Activated T-helper 1 cell treated with anti-CD3 and anti-CD28 coated beads, Interleukin-2, amount 50 U/mL, for 16 hours (primary cell): ENCODE data around the gene SNPH.

Experiments
- DNase-seq, 2 donors: peaks; one replicate each; pipeline ENCODE4 v3.0.0-alpha.2; 2020; ENCODE audit warnings: low read depth in 1 of 2, low spot score in 1 of 2

The SNPH gene

DNA sequence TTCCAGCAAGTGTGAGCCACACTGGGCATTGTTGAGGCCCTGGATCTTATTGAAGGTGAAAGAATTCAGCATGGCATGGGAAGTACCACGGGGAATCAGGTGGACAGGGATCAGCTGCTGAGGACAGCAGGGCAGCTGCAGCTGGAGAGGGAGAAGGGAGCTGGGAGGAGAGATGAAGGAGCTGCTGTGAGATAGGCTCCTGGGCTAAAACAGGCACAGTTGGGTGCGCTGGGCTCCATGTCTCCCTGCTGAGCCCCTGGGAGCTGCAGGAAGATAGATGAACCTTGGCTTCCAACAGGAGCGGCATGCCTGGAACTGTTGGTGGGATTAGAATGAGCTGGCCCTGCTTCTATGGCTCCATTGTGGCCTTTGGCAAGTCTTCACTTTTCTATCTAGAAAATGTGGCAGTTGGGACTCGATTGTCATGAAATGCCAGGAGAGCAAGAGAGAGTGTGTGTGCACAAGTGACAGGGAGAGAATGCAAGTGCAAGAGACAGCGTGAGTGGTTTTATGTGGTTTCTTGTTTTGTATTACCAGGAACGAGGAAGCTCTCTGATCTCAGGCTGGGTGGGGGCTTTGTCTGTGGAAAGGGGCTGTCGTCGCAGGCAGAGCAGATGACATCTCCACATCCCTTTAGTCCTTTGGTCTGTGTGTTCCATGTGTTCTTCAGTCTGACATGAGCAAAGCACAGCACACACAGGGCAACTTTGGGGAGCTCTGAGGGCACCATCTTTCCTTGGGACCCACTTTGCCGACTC is 20.4 kb downstream of the SNPH start:
- no peak for DNase-seq

- no peak for DNase-seq
Measured at GRCh38 chr20:1287306-1287705, 21.2 kb downstream of the SNPH start.

DNA sequence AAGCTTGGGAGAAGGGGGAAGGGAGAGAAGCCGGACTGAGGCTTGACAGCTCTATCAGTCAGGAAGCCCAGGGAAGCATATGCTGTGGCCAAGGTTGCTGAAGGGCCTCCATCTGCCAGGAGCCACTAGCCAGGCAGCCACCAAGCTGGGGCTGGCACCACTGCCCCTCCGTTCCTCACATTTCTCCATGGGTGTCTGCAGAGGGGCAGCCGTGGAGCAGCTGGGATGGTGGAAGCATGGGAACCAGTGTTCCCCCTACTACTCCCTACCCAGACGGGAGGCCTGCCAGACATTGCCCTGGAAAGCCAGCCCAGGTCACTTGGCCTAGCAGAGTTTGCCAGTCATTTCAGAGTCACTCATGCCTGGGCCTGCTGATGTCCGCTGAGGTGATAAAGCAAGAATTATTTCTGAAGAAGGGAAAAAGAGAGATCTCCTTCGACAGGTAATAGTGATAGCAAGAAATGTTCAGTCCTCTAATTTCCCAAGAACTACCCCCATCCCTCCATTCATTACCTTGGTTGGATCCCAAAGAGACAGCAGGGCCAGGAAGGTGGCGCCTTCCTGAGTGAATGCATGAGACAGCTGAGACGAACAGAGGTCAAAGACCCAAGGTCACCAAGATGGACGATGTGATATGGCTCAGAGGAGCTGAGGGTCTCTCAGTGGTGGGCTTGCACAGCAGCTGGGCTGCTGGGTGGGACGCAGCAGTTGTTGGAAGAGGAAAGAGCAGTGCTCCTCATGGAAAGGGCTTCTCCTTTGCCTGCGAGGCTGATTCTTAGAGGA is 21.9 kb downstream of the SNPH start:
- DNase-seq: no peak

DNA sequence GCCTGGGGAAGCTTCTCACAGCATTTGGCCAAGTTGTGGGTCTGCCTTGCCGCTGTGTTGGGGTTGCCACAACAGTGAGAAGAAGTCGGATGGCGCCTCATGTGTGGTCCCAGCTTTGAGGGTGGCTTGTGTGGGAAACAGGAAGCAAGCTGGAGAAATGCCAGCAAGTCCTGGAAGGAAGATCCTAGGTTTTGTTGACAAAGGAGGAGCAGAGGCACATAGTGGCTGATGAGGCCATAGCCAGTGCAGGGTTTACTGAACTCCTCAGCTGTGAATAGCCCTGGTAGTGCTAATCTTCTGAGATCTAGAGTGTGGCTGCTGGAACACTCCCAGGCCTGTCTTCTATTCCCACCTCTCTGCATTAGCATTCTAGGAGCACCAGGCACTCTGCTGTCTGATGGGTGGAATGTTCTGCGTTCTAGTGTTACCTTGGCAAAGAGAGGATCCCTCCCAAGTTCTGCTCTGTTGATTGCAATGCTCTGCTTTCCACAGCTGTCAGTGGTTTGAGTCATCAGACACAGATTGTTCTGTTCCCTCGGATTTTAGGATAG is 25.2 kb downstream of the SNPH start:
- no peak for DNase-seq

DNA sequence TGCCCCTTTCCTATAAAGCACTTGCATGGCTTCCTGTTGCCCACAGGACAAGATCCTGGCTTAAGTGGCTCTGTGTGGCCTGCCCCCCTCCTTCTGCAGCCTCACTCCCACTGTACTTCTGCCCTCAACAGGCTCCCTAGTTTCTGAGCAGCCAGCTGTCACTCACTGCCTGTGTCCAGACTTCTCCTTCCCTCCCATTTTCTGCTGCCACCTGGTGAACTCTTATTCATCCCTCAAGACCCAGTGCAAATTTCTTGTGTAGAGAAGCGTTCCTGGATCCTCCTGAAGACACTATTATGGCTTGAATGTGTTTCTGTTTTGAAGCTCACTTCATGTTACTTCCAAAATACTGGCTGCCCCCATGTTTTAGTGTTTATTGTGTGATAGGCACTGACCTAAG is 26.5 kb downstream of the SNPH start:
- DNase-seq: no peak

DNA sequence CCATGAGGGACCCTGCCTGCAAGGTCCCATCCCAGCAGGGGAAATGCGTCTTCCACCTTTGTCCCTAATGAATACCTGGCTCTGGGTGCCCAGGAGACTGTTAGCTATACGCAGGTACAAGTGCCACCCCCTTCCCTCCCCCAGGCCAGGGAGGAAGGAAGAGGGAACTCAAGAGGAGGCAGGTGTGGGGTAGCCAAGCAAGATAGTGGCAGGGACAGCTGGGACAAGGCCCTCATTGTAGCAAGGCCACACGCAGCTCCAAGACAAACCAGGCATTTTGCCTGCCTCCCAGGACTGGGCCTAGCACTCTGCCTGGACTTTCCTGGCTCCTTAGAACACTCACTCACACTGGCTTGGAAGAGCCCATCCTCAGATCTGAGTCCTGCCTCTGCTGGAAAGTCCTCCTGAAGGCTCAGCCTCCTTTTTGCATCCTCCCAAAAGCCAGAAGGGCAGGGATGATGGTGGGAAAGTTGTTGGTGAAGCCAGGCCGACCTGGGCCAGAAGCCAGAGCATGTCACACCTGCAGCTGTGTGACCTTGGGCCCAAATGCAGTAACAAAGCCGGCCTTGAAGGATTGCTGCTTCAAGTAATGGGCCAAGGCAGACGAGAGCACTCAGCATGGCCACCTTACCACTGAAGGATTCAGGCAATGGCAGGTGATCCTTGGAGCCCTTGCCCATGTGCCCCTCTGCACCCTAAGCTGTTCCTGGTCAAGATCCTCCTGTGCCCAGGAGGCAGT is 27.7 kb downstream of the SNPH start:
- DNase-seq: no peak

DNA sequence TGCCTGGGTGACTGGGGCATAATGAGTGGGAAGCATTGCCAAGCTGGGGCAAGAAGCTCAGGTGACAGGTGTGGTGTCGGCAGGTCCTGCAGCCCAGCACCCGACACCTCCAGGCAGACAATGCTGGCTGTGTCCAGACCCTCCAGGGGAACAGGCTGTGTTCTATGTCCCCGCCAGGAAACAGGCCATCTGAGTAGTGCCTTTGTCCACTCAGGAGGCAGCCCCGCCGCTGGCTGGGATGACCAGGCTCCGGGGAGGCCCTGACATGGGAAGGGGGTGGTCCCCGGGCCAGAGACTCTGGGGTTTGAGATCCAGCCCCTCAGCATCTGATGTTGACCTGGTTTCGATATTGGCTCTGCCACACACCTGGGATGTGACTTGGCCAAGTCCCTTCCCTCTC is 28.4 kb downstream of the SNPH start:
- DNase-seq: no peak

GRCh38 chr20:1295276-1295930 is 29.3 kb downstream of the SNPH start:
- DNase-seq: no peak

DNA sequence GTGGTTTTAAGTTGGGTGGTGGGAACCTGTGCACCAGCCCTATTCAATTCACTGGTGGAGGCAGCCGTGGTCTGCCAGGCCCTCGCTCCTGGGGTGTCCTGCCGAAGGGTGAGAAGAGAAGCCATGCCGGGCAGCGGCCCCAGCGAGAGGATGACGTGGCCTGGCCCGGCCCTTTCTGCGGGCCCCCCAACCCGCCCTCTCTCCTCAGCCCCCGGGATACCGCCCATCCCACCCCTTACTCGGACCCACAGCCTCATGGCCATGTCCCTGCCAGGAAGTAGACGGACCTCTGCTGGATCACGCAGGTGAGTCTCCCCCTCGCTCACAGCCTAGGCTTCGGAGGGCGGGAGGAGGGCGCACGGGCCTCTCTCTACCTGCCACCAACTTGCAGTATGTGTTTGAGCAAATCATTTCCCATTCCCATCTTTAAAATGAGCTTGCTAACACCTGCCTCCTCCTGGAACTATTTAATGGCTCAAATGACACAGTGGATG is 30.1 kb downstream of the SNPH start:
- no peak for DNase-seq

DNA sequence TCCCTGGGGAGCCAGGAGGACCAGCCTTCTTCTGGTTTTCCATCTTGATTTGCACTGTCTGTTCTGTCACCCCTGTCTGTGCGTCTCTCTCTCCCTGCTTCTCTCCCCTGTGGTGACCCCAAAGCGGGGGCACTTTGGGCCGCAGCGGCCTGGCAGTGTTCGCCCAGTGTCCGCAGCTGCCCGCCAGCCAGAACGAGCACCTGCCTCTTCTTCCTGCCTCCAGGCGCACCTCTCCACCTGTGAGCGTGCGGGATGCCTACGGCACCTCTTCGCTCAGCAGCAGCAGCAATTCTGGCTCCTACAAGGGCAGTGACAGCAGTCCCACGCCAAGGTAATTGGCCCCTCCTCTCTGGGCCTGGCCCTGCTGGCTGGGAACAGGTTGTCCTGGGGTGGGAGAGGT is 30.8 kb downstream of the SNPH start:
- DNase-seq: no peak

GRCh38 chr20:1297486-1297885 is 31.4 kb downstream of the SNPH start:
- DNase-seq: no peak

DNA sequence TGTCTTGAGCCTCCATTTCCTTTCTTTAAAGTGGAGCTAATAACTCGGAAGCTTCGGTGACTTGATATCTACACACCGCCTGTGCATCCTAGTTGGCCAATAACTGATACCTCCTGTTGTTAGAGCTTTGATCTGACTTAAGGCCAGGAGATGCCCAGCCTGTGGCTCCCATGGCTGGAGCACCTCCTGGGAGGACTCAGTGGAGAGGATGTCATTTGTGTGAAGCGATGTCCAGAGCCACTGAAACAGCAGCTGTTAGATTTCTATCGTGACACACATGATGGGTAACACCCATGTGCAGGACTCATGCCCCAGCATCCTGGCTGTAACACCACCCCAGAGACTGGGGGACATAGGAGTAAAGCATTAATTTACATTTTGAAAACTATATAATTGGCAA is 32.1 kb downstream of the SNPH start:
- DNase-seq: no peak

DNA sequence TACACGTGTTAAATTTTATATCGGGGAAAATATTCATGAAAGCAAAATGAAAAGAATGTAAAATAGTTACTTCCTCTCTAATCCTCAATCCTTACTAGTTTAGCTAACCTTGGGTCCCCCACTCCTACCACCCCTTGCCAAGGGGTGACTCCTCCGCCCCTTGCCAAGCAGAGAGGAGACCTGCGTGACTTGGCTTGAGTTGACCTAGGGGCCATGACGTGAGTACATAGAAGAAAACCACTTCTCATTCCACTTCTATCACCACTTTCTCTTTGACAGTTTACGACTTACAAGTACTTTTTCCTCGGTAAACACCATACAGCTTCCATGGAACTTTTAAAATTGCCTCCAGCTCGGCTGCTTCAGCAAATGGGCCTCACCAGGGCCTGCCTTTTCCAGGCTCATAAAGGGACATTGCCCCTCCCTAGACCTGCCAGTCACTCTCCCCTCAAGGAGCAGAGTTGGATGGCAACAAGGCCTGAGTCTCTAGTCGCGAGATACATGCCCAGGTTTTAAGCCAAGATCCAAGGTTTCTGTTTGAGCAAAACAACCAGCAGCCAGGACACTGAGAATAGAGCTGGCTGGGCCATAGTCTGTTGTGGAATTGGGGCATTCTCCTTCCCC is 32.9 kb downstream of the SNPH start:
- DNase-seq: no peak

DNA sequence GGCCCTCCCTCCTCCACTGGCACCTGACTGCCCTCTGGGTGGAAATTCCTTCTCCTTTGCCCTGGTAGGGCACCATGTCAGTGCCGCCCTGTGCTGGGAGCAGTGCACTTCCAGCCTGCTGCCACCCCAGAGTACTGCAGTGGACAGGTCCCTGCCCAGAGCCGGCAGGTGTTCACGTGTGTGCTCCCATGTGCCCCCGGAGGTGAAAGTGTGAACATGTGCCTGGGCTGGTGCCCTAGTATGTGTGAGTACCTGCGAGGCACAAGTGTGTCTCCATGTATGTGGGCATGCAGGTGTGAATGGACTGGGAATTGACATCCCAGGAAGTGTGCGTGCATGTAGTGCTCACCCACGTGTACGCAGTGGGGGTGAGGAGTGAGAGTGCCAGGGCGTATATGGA is 33.4 kb downstream of the SNPH start:
- DNase-seq: no peak

DNA sequence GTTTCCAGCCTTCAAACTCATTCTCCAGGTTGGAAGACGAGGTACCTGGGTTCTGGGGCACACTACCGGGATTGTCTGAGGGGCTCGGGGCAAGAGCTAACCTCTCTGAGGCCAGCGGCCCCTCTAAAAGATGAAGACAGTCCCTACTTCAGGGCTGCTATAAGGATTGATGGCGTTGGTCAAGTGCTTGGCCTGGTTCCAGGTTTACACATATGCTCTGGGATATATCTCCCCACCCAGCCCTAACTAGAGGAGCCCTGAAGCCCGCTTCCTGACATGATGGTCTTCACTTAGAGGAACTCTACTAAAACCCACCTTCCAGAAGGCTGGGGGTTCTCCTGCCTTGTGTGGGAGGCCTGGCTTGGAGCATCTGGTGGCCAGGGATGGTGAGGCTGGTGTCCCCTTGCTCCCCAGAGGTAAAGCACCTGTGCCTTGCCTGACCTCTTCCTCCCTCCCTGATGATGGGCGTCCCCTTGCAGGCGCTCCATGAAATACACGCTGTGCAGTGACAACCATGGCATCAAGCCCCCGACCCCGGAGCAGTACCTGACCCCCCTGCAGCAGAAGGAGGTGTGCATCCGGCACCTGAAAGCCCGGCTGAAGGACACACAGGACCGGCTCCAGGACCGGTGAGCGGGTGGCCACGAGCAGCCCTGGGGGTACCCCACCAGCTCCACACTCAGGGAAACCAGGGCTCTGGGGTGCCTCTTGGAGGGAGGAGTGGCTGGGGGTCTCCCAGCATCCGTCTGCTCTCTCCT is 34.2 kb downstream of the SNPH start:
- DNase-seq: no peak

DNA sequence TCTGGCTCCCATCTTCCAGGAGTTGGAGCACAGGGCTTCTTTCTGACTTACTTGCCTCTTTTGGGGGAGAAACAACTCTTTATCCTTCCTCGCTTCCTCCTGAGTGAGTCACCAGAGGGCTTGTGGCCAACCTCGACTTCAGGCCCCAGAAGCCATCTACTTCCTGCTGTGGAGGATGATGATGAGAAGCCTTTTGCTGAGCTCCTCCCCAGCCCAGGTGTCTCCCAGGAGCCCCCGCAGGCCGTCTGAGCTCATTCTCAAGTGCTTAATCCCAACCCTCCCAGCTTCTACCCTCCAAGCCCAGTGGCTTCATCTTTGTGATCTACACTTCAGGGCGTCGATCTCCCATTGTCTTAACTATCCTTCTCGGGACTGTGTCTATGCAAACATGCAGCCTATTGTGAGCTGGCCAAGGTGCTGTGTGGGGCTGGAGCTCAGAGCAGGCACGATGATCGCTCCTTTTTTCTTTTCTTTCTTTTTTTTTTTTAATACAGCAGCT is 35.0 kb downstream of the SNPH start:
- peak in 1 of 2 donors; percentile 18 for DNase-seq

DNA sequence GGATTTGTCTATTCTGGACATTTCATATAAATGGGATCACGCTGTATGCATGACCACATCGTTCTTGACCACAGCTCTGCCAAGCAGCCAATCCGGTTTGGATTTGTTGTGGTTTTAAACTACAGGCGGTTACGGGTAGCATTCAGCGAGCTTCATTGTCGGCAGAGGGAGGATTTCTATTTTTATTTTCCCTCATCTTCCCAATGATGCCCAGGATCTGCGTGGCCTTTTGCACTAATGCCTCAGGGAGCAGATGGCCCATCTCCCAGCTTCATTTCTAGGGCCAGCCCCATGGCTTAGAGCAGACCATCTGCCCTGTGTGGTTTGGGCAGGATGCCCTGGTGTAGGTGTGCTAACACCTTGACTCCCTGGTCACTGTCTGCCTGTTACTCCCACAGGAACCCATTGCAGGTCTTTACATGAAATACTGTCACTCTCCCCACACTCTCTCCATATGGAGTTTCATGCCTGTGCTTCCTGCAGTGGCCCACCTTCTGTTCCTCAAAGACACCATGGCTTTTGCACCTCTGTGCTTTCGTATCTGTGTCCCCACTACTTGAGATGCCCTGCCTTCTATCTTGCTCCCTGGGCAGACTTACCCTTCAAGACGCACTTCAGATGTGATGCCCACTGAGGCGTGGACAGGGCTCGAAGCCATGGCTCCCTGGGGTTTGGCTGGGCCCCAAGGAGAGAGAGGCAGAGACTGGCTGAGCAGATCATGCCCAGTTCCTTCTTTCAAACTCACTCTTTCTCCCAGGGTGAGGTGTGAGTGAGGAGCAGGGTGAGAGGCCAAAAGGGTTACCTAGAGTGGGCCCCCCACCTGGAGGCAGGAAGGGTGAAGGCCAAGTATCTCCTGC is 36.8 kb downstream of the SNPH start:
- no peak for DNase-seq

DNA sequence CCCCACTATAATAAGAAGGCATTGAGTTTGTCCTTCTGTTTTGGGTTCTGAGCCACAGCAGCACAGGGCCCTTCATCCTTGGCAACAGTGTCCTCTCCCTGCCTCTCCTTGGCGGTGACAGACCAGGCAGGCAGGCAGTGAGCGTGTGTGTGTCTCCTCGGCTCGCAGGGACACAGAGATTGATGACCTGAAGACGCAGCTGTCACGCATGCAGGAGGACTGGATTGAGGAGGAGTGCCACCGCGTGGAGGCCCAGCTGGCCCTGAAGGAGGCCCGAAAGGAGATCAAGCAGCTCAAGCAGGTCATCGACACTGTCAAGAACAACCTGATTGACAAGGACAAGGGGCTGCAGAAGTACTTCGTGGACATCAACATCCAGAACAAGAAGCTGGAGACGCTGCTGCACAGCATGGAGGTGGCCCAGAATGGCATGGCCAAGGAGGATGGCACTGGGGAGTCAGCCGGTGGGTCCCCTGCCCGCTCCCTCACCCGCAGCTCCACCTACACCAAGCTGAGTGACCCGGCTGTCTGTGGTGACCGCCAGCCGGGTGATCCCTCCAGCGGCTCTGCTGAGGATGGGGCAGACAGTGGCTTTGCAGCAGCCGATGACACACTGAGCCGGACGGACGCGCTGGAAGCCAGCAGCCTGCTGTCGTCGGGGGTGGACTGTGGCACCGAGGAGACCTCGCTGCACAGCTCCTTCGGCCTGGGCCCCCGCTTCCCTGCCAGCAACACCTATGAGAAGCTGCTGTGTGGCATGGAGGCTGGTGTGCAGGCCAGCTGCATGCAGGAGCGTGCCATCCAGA is 38.8 kb downstream of the SNPH start:
- DNase-seq: no peak
